ENCODE results near the gene HSPG2. TPM values are rescaled to one million over a fixed set of nuclear protein-coding genes. Genes with fewer than 3 reads are reported as not detected.

The HSPG2 gene
- total RNA-seq, 1 donor from 2014 or later, result 1.7 TPM

GRCh38 chr1:21874778-21875547 lies 62.1 kb downstream of the HSPG2 start:
- no peak for ATAC-seq (ENCODE audit: low read depth)
- Mint-ChIP-seq H3K27me3 (no peaks in the 10 kb centered on the region), H3K4me3 (no peak overlapping the region), H3K9me3 (no peaks in the 10 kb centered on the region), H3K27ac (no peak overlapping the region), H3K4me1 (no peaks in the 10 kb centered on the region), H3K36me3 (ENCODE audit: low read depth) (no peaks in the 10 kb centered on the region)
- POLR2A ChIA-PET, result no interaction called here
- CTCF ChIA-PET, result no interaction called here
- intact Hi-C loops (cut with micrococcal nuclease), result no loop called here
- no peak for TF ChIP-seq CTCF (IDR thresholded peaks at IDR 0.05)
- no peak for DNase-seq

GRCh38 chr1:21874328-21874727 lies 62.8 kb downstream of the HSPG2 start:
- DNase-seq, result no peak
- no peaks in the 10 kb centered on the region for H3K36me3 Mint-ChIP-seq (ENCODE audit: low read depth)
- no peak overlapping the region for H3K27ac Mint-ChIP-seq
- POLR2A ChIA-PET, result no interaction called here
- CTCF ChIA-PET, result no interaction called here
- H3K4me1 Mint-ChIP-seq, result no peaks in the 10 kb centered on the region
- TF ChIP-seq CTCF (IDR thresholded peaks at IDR 0.05), result no peak
- intact Hi-C loops (cut with micrococcal nuclease), result no loop called here
- H3K4me3 Mint-ChIP-seq, result no peak overlapping the region
- no peak for ATAC-seq (ENCODE audit: low read depth)
- no peaks in the 10 kb centered on the region for H3K9me3 Mint-ChIP-seq
- no peaks in the 10 kb centered on the region for H3K27me3 Mint-ChIP-seq

- no peak overlapping the region for H3K4me3 Mint-ChIP-seq
- H3K36me3 Mint-ChIP-seq (ENCODE audit: low read depth), result no peaks in the 10 kb centered on the region
- CTCF ChIA-PET, result no interaction called here
- intact Hi-C loops (cut with micrococcal nuclease), result no loop called here
- TF ChIP-seq CTCF (IDR thresholded peaks at IDR 0.05), result no peak
- ATAC-seq (ENCODE audit: low read depth) (no peak), DNase-seq (no peak)
- POLR2A ChIA-PET, result no interaction called here
- H3K27me3 Mint-ChIP-seq, result no peaks in the 10 kb centered on the region
- no peak overlapping the region for H3K27ac Mint-ChIP-seq
- no peaks in the 10 kb centered on the region for H3K4me1 Mint-ChIP-seq
- H3K9me3 Mint-ChIP-seq, result no peaks in the 10 kb centered on the region
These were observed 63.3 kb downstream of the HSPG2 start for GRCh38 chr1:21873761-21874160.

- Mint-ChIP-seq H3K9me3 (no peaks in the 10 kb centered on the region), H3K27ac (no peak overlapping the region), H3K27me3 (no peaks in the 10 kb centered on the region), H3K36me3 (ENCODE audit: low read depth) (no peaks in the 10 kb centered on the region), H3K4me3 (no peak overlapping the region), H3K4me1 (no peaks in the 10 kb centered on the region)
- ChIA-PET CTCF (no interaction called here), POLR2A (no interaction called here)
- TF ChIP-seq CTCF (IDR thresholded peaks at IDR 0.05), result no peak
- ATAC-seq (ENCODE audit: low read depth), result no peak
- no peak for DNase-seq
- intact Hi-C loops (cut with micrococcal nuclease), result no loop called here
These were observed 63.9 kb downstream of the HSPG2 start for GRCh38 chr1:21873174-21873573.

GRCh38 chr1:21872445-21873079 lies 64.5 kb downstream of the HSPG2 start:
- no peak overlapping the region for H3K27ac Mint-ChIP-seq
- no peak for TF ChIP-seq CTCF (IDR thresholded peaks at IDR 0.05)
- no peak for ATAC-seq (ENCODE audit: low read depth)
- no peaks in the 10 kb centered on the region for H3K9me3 Mint-ChIP-seq
- H3K36me3 Mint-ChIP-seq (ENCODE audit: low read depth), result no peaks in the 10 kb centered on the region
- no peaks in the 10 kb centered on the region for H3K27me3 Mint-ChIP-seq
- peaks cover under 1% of the 10 kb centered on the region for H3K4me1 Mint-ChIP-seq
- intact Hi-C loops (cut with micrococcal nuclease), result no loop called here
- POLR2A ChIA-PET, result no interaction called here
- no peak for DNase-seq
- CTCF ChIA-PET, result no interaction called here
- no peak overlapping the region for H3K4me3 Mint-ChIP-seq

Data from activated B cell treated with CpG ODN at 0.5 μM for 24 hours (primary cell).